Rectal smooth muscle tissue (tissue), 1 donor: ENCODE data around the gene PRAMEF17.
"Not testable (repeated sequence)": the region's sequence is repeated elsewhere in the genome, so short reads cannot be mapped to it uniquely, and the experiment has no call there.

ENCODE experiments used
- H3K27ac ChIP-seq: one replicate; pipeline ENCODE4 v1.7.0; 2013; ENCODE audit warnings: low read depth, low read length, inconsistent platforms
- H3K27me3 ChIP-seq: one replicate; pipeline ENCODE4 v1.7.0; 2013; ENCODE audit warnings: low read length; ENCODE audit not compliant: control insufficient read depth, insufficient read depth
- H3K36me3 ChIP-seq: one replicate; pipeline ENCODE4 v1.7.0; 2013; ENCODE audit warnings: low read length; ENCODE audit not compliant: control insufficient read depth, insufficient read depth
- H3K4me1 ChIP-seq: one replicate; pipeline ENCODE4 v1.7.0; 2013; ENCODE audit warnings: low read length; ENCODE audit not compliant: control insufficient read depth, insufficient read depth
- H3K4me3 ChIP-seq: one replicate; pipeline ENCODE4 v1.7.0; 2013; ENCODE audit warnings: low read length
- H3K9ac ChIP-seq: one replicate; pipeline ENCODE4 v1.7.0; 2013; ENCODE audit warnings: low read length

Gene PRAMEF17, protein sequence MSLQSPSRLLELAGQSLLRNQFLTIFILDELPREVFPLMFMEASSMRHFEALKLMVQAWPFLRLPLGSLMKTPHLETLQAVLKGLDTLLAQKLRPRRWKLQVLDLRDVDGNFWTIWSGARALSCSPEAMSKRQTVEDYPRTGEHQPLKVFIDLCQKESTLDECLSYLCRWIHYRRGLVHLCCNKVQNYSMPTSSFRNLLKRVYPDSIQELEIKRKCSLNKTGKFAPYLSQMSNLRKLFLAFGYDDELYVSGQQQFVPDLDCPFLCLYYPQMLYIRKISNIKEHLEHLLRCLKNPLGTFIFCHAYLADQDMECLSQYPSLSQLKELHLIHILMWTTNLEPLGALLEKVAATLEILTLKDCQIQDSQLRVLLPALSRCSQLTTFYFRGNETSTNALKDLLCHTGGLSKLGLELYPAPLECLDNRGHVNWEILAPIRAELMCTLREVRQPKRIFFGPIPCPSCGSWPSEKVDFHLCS

DNA sequence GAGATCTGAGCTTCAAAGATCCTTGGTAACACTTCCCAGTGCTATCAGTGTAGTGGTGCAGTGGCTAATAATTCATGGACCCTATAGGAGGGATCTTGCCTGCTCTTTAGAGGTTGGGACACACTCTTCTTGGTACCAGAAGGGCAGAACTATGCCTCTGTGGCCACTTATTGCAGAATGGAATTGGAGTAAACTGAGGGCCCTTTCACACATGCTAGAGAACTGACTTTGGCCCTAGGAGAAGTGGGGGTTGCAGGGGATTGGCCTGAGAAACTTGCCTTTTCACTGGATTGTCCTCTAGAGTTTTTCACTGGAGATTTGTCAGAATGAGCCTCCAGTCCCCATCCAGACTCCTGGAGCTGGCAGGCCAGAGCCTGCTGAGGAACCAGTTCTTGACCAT is at the start of gene PRAMEF17:
Gene PRAMEF17, plus strand, starts transcription at position 301 of the 400 bp plus-strand sequence. Its CDS starts 26 bp downstream, at position 327.
- H3K4me3 ChIP-seq, H3K27ac ChIP-seq, H3K4me1 ChIP-seq, H3K36me3 ChIP-seq, H3K9ac ChIP-seq, H3K27me3 ChIP-seq: not testable (repeated sequence)

DNA sequence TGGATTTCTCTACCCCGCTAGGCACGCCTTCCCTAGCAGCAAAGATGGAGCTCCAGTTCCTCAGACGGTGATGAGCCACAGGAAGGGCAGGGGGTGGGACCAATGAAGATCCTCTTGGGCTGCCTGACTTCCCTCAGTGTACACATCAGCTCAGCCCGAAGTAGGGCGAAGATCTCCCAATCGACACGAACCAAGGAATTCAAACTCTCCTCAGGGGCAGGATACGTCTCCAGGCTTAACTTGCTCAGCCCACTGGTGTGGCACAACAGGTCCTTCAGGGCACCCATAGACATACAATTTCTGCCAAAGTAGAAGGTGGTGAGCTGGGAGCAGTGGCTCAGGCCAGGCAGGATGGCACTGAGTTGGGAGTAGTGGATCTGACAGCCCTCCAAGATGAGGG is 46.9 kb upstream of the PRAMEF17 start:
- H3K4me1 ChIP-seq, H3K27ac ChIP-seq, H3K36me3 ChIP-seq, H3K27me3 ChIP-seq, H3K9ac ChIP-seq, H3K4me3 ChIP-seq: not testable (repeated sequence)

DNA sequence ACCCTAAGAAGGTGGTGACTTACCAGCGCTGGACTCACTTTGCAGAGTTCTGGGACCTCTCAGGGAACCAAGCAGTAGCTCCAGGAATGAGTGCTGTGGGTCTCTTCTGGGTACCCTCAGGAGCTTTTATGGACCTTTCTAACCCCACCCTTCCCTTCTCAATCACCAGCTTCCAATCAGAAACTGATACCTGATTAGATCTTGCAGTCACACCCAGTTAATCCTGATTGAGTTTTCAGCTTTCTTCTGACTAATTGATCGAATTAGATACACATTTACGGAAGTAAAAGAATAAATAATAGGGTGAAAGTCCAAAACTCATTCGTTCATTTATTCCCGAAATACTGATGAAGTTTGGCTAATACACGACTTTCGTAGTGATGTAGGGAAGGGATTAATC is 42.4 kb upstream of the PRAMEF17 start, which contains the start of gene PRAMEF14:
Gene PRAMEF14, minus strand, starts transcription at position 101 of the 400 bp plus-strand sequence. CDS start 1,820 bp downstream, outside the sequence.
- H3K4me3 ChIP-seq, H3K36me3 ChIP-seq, H3K27me3 ChIP-seq, H3K4me1 ChIP-seq, H3K27ac ChIP-seq, H3K9ac ChIP-seq: not testable (repeated sequence)

DNA sequence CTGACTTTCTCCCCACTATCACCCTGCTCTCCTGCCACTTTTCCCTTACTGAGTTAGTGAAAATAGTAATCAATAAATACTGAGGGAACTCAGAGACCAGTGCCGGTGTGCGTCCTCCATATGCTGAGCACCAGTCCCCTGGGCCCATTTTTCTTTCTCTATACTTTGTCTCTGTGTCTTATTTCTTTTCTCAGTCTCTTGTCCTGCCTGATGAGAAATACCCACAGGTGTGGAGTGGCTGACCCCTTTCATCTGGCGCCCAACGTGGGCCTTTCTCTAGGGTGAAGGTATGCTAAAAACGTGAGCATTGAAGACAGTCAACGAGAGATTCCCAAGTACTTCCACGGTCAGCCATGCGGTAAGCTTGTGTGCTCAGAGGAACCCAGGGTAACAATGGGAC is 36.0 kb upstream of the PRAMEF17 start:
- not testable (repeated sequence) for H3K4me3 ChIP-seq, H3K36me3 ChIP-seq, H3K4me1 ChIP-seq, H3K9ac ChIP-seq, H3K27ac ChIP-seq, H3K27me3 ChIP-seq

DNA sequence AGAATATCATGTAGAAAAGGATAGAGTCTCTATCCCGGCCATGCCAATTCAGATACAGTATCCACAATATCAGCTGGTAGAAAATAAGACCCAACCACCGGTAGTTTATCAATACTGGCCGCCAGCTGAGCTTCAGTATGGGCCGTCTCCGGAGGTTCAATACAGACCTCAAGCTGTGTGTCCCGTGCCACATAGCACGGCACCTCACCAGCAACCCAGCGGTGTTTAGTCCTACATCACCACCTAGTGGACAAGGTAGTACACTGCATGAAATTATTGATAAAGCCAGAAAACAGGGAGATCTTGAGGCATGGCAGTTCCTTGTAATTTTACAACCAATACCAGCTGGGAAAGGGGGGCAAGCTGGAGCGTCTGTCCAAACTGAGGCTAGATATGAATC is 35.0 kb upstream of the PRAMEF17 start:
- not testable (repeated sequence) for H3K4me3 ChIP-seq, H3K27me3 ChIP-seq, H3K27ac ChIP-seq, H3K9ac ChIP-seq, H3K4me1 ChIP-seq, H3K36me3 ChIP-seq

DNA sequence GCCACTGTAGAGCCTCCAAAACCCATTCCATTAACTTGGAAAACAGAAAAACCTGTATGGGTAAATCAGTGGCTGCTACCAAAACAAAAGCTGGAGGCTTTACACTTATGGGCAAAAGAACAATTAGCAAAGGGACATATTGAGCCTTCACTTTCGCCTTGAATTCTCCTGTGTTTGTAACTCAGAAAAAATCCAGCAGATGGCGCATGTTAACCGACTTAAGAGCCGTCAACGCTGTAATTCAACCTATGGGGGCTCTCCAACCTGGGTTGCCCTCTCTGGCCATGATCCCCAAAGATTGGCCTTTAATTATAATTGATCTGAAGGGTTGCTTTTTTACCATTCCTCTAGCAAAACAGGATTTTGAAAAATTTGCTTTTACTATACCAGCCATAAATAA is 32.7 kb upstream of the PRAMEF17 start:
- not testable (repeated sequence) for H3K9ac ChIP-seq, H3K4me1 ChIP-seq, H3K4me3 ChIP-seq, H3K36me3 ChIP-seq, H3K27me3 ChIP-seq, H3K27ac ChIP-seq

DNA sequence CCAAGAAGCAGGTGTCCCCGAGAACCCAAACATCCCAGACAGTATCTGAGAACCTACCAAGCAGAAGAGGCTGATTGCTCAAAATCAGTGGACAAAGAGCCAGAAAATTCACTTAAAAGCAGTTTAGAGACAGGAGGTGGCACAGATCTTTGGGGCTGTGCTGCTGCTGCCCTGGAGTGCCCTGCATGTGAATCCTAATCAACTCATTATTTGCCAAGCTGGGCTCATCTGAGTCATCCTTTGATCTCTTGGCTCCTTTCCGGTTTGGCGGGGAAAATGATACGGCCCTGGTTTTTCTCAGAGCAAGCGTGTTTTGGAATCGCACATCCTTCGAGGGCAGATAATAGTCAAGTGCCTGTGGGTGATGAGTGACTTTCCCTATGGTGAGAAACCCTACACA is 27.1 kb upstream of the PRAMEF17 start:
- H3K36me3 ChIP-seq, H3K4me1 ChIP-seq, H3K9ac ChIP-seq, H3K4me3 ChIP-seq, H3K27ac ChIP-seq, H3K27me3 ChIP-seq: not testable (repeated sequence)

DNA sequence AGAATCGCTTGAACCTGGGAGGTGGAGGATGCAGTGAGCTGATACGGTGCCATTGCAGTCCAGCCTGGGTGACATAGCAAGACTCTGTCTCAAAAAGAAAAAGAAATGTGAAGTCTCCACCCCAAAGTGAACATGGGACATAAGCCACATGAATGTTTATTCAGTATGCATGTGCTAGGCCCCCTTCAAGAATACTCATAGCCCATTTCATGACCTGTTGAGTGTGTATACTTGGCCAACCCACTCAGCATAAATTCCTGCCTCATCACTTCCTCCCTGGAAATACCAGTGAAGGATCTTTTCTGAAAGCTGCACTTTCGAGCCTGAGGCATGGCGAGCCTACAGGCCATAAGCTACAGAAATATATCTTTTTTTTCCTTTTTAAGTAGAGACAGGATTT is 24.5 kb upstream of the PRAMEF17 start:
- H3K4me3 ChIP-seq, H3K27me3 ChIP-seq, H3K27ac ChIP-seq, H3K9ac ChIP-seq, H3K36me3 ChIP-seq, H3K4me1 ChIP-seq: not testable (repeated sequence)

DNA sequence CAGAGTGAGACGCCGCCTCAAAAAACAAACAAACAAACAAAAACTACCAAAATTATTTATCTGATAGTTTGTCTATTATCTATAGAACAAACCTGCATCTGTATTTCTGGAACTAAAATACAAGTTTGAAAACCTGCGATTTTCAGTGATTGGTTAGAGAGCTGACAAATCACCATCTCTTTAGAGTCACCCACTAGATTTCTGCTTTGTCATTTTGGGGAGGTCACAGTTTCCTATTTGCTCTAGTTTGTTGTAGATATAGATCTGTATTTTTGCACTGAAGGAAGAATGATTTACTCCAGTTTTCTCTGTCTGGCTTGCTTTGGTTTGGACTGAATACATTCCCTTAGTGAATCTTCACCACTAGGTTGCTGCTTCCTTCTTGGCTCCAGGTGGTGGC is 22.9 kb upstream of the PRAMEF17 start:
- H3K4me3 ChIP-seq, H3K27me3 ChIP-seq, H3K36me3 ChIP-seq, H3K4me1 ChIP-seq, H3K9ac ChIP-seq, H3K27ac ChIP-seq: not testable (repeated sequence)

DNA sequence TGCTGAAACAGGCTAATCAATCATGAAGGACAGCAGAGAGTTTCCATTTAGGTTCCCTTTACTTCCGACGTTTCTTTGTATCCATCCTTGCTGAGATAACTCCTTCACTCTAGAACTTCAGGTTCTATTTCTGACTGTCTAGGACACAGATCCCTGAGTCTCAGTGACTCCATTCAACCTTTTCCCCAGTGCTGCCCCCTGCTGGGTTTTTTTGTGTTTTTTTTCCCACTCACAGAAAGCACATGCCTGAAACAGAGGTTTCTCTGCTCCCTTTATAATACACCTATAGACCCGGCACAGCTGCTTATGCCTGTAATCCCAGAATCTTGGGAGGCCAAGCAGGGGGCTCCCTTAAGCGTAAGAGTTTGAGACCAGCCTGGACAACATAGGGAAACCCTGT is 20.9 kb upstream of the PRAMEF17 start:
- H3K4me1 ChIP-seq, H3K27ac ChIP-seq, H3K4me3 ChIP-seq, H3K27me3 ChIP-seq, H3K36me3 ChIP-seq, H3K9ac ChIP-seq: not testable (repeated sequence)

DNA sequence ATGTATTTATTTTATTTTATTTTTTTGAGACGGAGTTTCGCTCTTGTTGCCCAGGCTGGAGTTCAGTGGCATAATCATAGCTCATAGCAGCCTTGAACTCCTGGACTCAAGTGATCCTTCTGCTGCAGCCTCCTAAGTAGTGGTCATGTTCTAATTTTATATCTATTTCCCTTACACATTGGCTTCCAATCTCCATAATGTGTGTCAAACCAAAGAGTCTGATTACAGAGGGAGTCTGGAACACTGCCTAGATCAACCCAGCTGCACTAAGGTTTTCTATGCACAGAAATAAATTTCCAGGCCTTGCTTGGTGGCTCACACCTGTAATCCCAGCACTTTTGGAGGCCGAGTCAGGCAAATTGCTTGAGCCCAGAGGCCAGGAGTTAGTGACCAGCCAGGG is 10.4 kb upstream of the PRAMEF17 start:
- not testable (repeated sequence) for H3K36me3 ChIP-seq, H3K9ac ChIP-seq, H3K4me3 ChIP-seq, H3K27me3 ChIP-seq, H3K27ac ChIP-seq, H3K4me1 ChIP-seq

DNA sequence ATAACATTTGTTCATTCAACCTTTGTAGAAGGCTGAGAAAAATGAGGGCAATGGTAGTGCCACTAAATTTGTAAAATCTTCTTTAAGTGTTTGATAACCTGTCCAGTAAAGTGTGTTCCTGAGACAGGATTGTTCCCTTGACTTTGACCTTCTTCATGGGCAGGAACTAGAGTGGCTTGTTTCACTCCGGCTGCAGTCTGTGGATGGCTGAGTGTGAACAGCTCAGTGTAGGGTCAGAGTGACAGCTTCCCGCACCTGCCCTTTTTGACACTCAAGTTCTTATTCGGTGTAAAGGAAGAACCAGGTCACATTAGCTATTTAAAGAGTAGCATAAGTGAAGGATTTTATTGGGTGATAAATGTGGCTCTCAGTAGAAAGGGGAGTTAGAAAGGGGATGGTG is 9.1 kb upstream of the PRAMEF17 start:
- H3K9ac ChIP-seq, H3K27me3 ChIP-seq, H3K27ac ChIP-seq, H3K4me3 ChIP-seq, H3K4me1 ChIP-seq, H3K36me3 ChIP-seq: not testable (repeated sequence)

DNA sequence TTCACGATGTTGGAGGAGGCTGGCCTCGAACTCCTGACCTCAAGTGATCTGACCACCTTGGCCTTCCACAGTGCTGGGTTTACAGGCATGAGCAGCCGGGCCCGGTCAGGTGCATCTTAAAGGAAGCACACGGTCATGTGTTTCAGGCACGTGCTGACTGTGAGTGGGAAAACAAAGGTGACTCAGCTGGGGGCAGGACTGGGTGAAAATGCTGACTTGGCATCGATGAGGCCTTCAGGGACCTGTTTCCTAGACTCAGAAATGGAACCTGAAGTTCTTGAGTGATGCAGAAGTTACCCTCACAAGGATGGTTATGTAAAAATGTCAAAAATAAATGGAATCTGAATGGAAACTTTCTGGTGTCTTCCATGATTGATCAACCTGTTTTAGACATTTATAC is 3.6 kb downstream of the PRAMEF17 start:
- H3K27ac ChIP-seq, H3K9ac ChIP-seq, H3K4me1 ChIP-seq, H3K4me3 ChIP-seq, H3K36me3 ChIP-seq, H3K27me3 ChIP-seq: not testable (repeated sequence)
